HCT116 (cell line): Measurements from ENCODE around the gene TLN1. TPM values are rescaled to one million over a fixed set of nuclear protein-coding genes. Genes with fewer than 3 reads are reported as not detected.

ENCODE experiments used
- ATAC-seq: fragments of 200-7000 bp; cut with Tn5 transposase; 2 replicates; pipeline ENCODE4 v1.9.1; 2020; ENCODE audit warnings: mild to moderate bottlenecking, moderate library complexity
- BruUV-seq: library from RNA; stranded (reverse); fragments of 400-500 nt; replicated peaks from 2 replicates; lab custom pipeline; 2021; lab: Mats Ljungman, UMichigan
- CTCF ChIA-PET: fragments of 300-600 bp; sonication (Branson Sonifier 250); formaldehyde crosslinking; loops from one replicate; lab custom pipeline; 2021; ENCODE audit warnings: antibody characterized with exemption; lab: Charles Lee
- POLR2A ChIA-PET: fragments of 300-600, 350-600 bp; sonication (Branson Sonifier 250); formaldehyde crosslinking; loops from one replicate; lab custom pipeline; 2021; ENCODE audit warnings: antibody characterized with exemption; lab: Charles Lee
- RAD21 ChIA-PET, 2 experiments: fragments of 300-600 bp; sonication (Branson Sonifier 250); formaldehyde crosslinking; loops; one replicate each; lab custom pipeline; 2023; ENCODE audit warnings: low total read pairs in 2 of 2; ENCODE audit not compliant: uncharacterized antibody in 2 of 2, unreplicated experiment in 2 of 2, low non-redundant PET in 1 of 2; lab: Charles Lee
- DNase-seq: peaks from one replicate; pipeline ENCODE4 v3.0.0-alpha.2; 2010; ENCODE audit warnings: low read depth, low spot score
- H2AFZ ChIP-seq: fragments of 200-600 bp; shearing (Covaris generic), sonication (generic); 2 replicates; pipeline ENCODE4 v1.6.1; 2017; ENCODE audit warnings: low read depth, mixed run types, mixed read lengths, antibody characterized with exemption, low read length; ENCODE audit not compliant: poor library complexity, severe bottlenecking
- H3K27ac ChIP-seq: 2 replicates; pipeline ENCODE4 v1.5.1; 2012; ENCODE audit warnings: low read depth, low read length
- H3K27me3 ChIP-seq: fragments of 200-600 bp; sonication (generic); 2 replicates; pipeline ENCODE4 v1.6.1; 2016; ENCODE audit warnings: mixed run types, low read length, mixed read lengths; ENCODE audit not compliant: insufficient read depth
- H3K36me3 ChIP-seq, 2 experiments: fragments of 200-500 bp in 1 of 2; fragments of 200-600 bp in 1 of 2; sonication (Bioruptor generic) in 1 of 2; sonication (generic) in 1 of 2; 2 replicates each; pipeline versions ENCODE4 v1.5.1 to v1.6.1; 2014 to 2016; ENCODE audit warnings: low read length in 2 of 2, inconsistent platforms in 1 of 2, mixed read lengths in 1 of 2, mixed run types in 1 of 2; ENCODE audit not compliant: insufficient read depth in 2 of 2, control insufficient read depth in 1 of 2
- H3K4me1 ChIP-seq, 2 experiments: fragments of 200-600 bp in 1 of 2; sonication (generic) in 1 of 2; 2 replicates each; pipeline versions ENCODE4 v1.5.1 to v1.6.1; 2012 to 2017; ENCODE audit warnings: low read length in 2 of 2, inconsistent platforms in 1 of 2, mild to moderate bottlenecking in 1 of 2, mixed read lengths in 1 of 2, mixed run types in 1 of 2, moderate library complexity in 1 of 2; ENCODE audit not compliant: insufficient read depth in 2 of 2, control insufficient read depth in 1 of 2
- H3K4me2 ChIP-seq: fragments of 200-600 bp; sonication (generic); 2 replicates; pipeline ENCODE4 v1.6.1; 2017; ENCODE audit warnings: mixed run types, low read length, mixed read lengths
- H3K4me3 ChIP-seq, 2 experiments: fragments of 200-600 bp in 1 of 2; sonication (generic) in 1 of 2; replicated peaks in 1 of 2; 2 replicates each; pipeline ENCODE4 v1.5.1; 2011 to 2016; ENCODE audit warnings: low read length in 2 of 2, control low read depth in 1 of 2, low read depth in 1 of 2, mild to moderate bottlenecking in 1 of 2, mixed read lengths in 1 of 2, mixed run types in 1 of 2
- H3K79me2 ChIP-seq: fragments of 200-600 bp; sonication (generic); 2 replicates; pipeline ENCODE4 v1.6.1; 2017; ENCODE audit warnings: mild to moderate bottlenecking, mixed run types, low read length, moderate library complexity, mixed read lengths; ENCODE audit not compliant: insufficient read depth
- H3K9ac ChIP-seq: fragments of 200-600 bp; sonication (generic); 2 replicates; pipeline ENCODE4 v1.6.1; 2016; ENCODE audit warnings: low read length, mixed read lengths
- H3K9me2 ChIP-seq: fragments of 200-600 bp; sonication (generic), shearing (Covaris generic); 2 replicates; pipeline ENCODE4 v1.6.1; 2017; ENCODE audit warnings: mixed run types, mild to moderate bottlenecking, moderate library complexity; ENCODE audit not compliant: insufficient read depth
- H3K9me3 ChIP-seq, 2 experiments: fragments of 200-500 bp in 1 of 2; fragments of 200-600 bp in 1 of 2; sonication (Bioruptor generic) in 1 of 2; sonication (generic) in 1 of 2; 2 replicates each; pipeline ENCODE4 v1.6.1; 2014 to 2017; ENCODE audit warnings: low read length in 2 of 2, mixed read lengths in 2 of 2, inconsistent platforms in 1 of 2, low read depth in 1 of 2, mild to moderate bottlenecking in 1 of 2, mixed run types in 1 of 2, moderate library complexity in 1 of 2; ENCODE audit not compliant: control insufficient read depth in 1 of 2, insufficient read depth in 1 of 2
- H4K20me1 ChIP-seq: fragments of 200-600 bp; sonication (generic), shearing (Covaris generic); 2 replicates; pipeline ENCODE4 v1.6.1; 2017; ENCODE audit warnings: mixed run types, mild to moderate bottlenecking, moderate library complexity; ENCODE audit not compliant: insufficient read depth
- EGR1 ChIP-seq: IDR thresholded peaks from 2 replicates; pipeline ENCODE4 v1.6.1; 2012; ENCODE audit warnings: low read depth
- EZH2 ChIP-seq: fragments of 200-600 bp; sonication (generic); IDR thresholded peaks from 2 replicates; pipeline ENCODE4 v1.6.1; 2017; ENCODE audit warnings: antibody characterized with exemption, mixed run types
- EZH2phosphoT487 ChIP-seq: fragments of 200-600 bp; IDR thresholded peaks from 2 replicates; pipeline ENCODE4 v1.6.1; 2018; ENCODE audit warnings: antibody characterized with exemption, borderline replicate concordance
- FOSL1 ChIP-seq: IDR thresholded peaks from 2 replicates; pipeline ENCODE4 v1.6.1; 2012; ENCODE audit warnings: low read depth
- POLR2A ChIP-seq: IDR thresholded peaks from 2 replicates; pipeline ENCODE4 v1.7.0; 2011; ENCODE audit warnings: borderline replicate concordance; ENCODE audit not compliant: insufficient read depth, insufficient read length; ENCODE audit errors: extremely low read depth
- POLR2AphosphoS5 ChIP-seq: IDR thresholded peaks from 2 replicates; pipeline ENCODE4 v1.6.1; 2011; ENCODE audit warnings: mild to moderate bottlenecking, low read depth, low read length, moderate library complexity
- RAD21 ChIP-seq: IDR thresholded peaks from 2 replicates; pipeline ENCODE4 v1.6.1; 2012; ENCODE audit warnings: low read depth, mild to moderate bottlenecking
- SIN3A ChIP-seq: IDR thresholded peaks from 2 replicates; pipeline ENCODE4 v1.6.1; 2012; ENCODE audit warnings: low read depth
- SP1 ChIP-seq: IDR thresholded peaks from 2 replicates; pipeline ENCODE4 v1.6.1; 2012; ENCODE audit warnings: low read depth
- TCF7L2 ChIP-seq: IDR thresholded peaks from 2 replicates; pipeline ENCODE4 v1.7.0; 2011; ENCODE audit warnings: borderline replicate concordance, inconsistent platforms; ENCODE audit not compliant: insufficient read depth, insufficient read length; ENCODE audit errors: extremely low read depth
- YY1 ChIP-seq: IDR thresholded peaks from 2 replicates; pipeline ENCODE4 v1.6.1; 2011; ENCODE audit warnings: low read length, low read depth, moderate library complexity, mild to moderate bottlenecking; ENCODE audit not compliant: insufficient replicate concordance; ENCODE audit errors: extremely low read depth
- ZFX ChIP-seq: fragments of 450-650 bp; IDR thresholded peaks from 2 replicates; pipeline ENCODE4 v1.6.1; 2017
- ZNF274 ChIP-seq: fragments of 200-500 bp; sonication (Bioruptor generic); IDR thresholded peaks from 2 replicates; pipeline ENCODE4 v1.6.1; 2014; ENCODE audit warnings: mild to moderate bottlenecking, low read depth, low read length, inconsistent platforms
- intact Hi-C: fragments of 100-400 bp; cut with micrococcal nuclease; formaldehyde crosslinking; loops from 2 replicates; pipeline ENCODE4 v1.10.0; 2022
- total RNA-seq: library from RNA; stranded (reverse); gene quantifications from one replicate; pipeline ENCODE4 v1.2.1, GENCODE V29; 2021; ENCODE audit not compliant: unreplicated experiment
- TF ChIP-seq, protein P1 (sequence below), 3 experiments: fragments of 200-600 bp in 1 of 3; sonication (generic) in 1 of 3; IDR thresholded peaks in 2 of 3; conservative IDR thresholded peaks in 1 of 3; 2 replicates each; pipeline ENCODE4 v1.5.1; 2012 to 2017; ENCODE audit warnings: low read depth in 2 of 3, low read length in 2 of 3, antibody characterized with exemption in 1 of 3, borderline replicate concordance in 1 of 3, control low read depth in 1 of 3, mild to moderate bottlenecking in 1 of 3, mixed read lengths in 1 of 3, mixed run types in 1 of 3, moderate library complexity in 1 of 3; ENCODE audit not compliant: insufficient read depth in 1 of 3
- TF ChIP-seq, protein P2 (sequence below): IDR thresholded peaks from 2 replicates; pipeline ENCODE4 v1.6.1; 2011; ENCODE audit warnings: mild to moderate bottlenecking, low read length, moderate library complexity; ENCODE audit not compliant: insufficient replicate concordance; ENCODE audit errors: extremely low read depth
- TF ChIP-seq, protein P3 (sequence below): IDR thresholded peaks from 2 replicates; pipeline ENCODE4 v1.6.1; 2012
- TF ChIP-seq, protein P4 (sequence below): IDR thresholded peaks from 2 replicates; pipeline ENCODE4 v1.6.1; 2012; ENCODE audit warnings: low read depth

The TLN1 gene
- total RNA-seq, 1 experiment from 2014 or later, result 144 TPM

DNA sequence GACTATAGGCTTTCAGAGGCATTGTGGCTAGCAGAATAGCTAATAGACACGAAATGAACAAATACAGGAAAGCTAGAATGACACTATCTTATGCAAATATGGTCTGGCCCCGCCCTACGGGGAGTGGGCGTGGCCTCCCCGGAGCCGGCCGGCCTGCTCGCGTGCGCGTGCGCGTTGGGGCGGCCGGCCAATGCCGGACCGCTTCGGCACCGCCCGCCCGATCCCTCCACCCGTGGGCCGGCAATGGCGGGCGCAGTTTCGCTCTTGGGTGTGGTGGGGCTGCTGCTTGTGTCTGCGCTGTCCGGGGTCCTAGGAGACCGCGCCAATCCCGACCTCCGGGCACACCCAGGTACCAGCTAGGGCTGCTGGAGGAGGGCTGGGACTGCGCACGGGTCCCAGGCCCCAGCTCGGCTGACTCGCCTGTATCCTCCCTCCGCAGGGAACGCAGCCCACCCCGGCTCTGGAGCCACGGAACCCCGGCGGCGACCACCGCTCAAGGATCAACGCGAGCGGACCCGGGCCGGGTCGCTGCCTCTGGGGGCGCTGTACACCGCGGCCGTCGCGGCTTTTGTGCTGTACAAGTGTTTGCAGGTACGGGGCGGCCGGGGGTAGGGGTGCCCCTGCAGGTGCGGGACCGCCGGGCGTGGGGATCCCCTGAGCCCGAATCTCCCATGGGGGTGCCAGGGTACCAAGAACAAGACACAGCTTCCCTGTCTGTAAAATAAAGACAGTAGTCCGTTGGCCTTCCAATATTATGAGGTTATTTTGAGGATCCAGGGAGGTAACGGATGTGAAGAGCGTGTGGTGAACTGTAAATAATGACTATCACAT is 73.6 kb downstream of the TLN1 start, which contains the start of gene CCDC107:
TSS of gene CCDC107 (plus strand) at position 156 of the 831 bp plus-strand sequence. CDS start at position 244, 88 bp downstream.
- TSS peak; percentile 64 for BruUV-seq
- Histone ChIP-seq H3K27me3 (no peaks in the 10 kb centered on the region), H3K27ac (peak within 1 kb of the TSS; percentile 85), H3K36me3 (peaks cover 6 to 21% of the 10 kb centered on the region in 2 experiments; a peak in 3 of 4 replicates), H3K4me3 (peak within 1 kb of the TSS; percentile 68 to 75), H3K9me3 (no peaks in the 10 kb centered on the region), H3K9me2 (no peaks in the 10 kb centered on the region), H3K79me2 (peaks cover 12% of the 10 kb centered on the region; the same call in 1 of the 2 replicates), H3K4me1 (peaks cover 10 to 41% of the 10 kb centered on the region in 2 experiments; a peak in 3 of 4 replicates), H2AFZ (peak within 1 kb of the TSS; percentile 70), H3K9ac (peak within 1 kb of the TSS; percentile 90), H3K4me2 (peak within 1 kb of the TSS; percentile 79), H4K20me1 (no peaks in the 10 kb centered on the region)
- POLR2A ChIA-PET, result interaction anchor here (0.8 to 2.9 kb wide), 7 partner anchors 10 to 98 kb away, joined by 3 to 11 read pairs (median 4); partner anchors contain the start of genes CREB3 and TLN1
- DNase-seq, result no peak
- ATAC-seq, result peak; percentile 69
- RAD21 ChIA-PET, result interaction anchor here (0.8 kb wide), 2 partner anchors 30 to 38 kb away, joined by 3 read pairs; no protein-coding TSS in a partner anchor
- CTCF ChIA-PET, result interaction anchor here (0.9 to 2.6 kb wide), 9 partner anchors 11 to 105 kb away, joined by 3 to 12 read pairs (median 3); partner anchors contain the start of genes CREB3, TESK1, TLN1 and TPM2
- intact Hi-C loops, result loop anchor here (10.0 kb wide), 1 partner anchor 544 kb away; the partner anchor contains the start of gene ATOSB
- TF ChIP-seq ZNF274, result no peak
- TF ChIP-seq SP1, result no peak
- TF ChIP-seq EZH2, result no peak
- TF ChIP-seq ZFX, result peak; percentile 43; the same call in 1 of the 2 replicates
- TF ChIP-seq, protein P1, sequence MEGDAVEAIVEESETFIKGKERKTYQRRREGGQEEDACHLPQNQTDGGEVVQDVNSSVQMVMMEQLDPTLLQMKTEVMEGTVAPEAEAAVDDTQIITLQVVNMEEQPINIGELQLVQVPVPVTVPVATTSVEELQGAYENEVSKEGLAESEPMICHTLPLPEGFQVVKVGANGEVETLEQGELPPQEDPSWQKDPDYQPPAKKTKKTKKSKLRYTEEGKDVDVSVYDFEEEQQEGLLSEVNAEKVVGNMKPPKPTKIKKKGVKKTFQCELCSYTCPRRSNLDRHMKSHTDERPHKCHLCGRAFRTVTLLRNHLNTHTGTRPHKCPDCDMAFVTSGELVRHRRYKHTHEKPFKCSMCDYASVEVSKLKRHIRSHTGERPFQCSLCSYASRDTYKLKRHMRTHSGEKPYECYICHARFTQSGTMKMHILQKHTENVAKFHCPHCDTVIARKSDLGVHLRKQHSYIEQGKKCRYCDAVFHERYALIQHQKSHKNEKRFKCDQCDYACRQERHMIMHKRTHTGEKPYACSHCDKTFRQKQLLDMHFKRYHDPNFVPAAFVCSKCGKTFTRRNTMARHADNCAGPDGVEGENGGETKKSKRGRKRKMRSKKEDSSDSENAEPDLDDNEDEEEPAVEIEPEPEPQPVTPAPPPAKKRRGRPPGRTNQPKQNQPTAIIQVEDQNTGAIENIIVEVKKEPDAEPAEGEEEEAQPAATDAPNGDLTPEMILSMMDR (IDR thresholded peaks at IDR 0.05 in 2 of 3, conservative IDR thresholded peaks at IDR 0.05 in 1 of 3; ENCODE audit: borderline replicate concordance in 1 of 3, insufficient read depth in 1 of 3, low read depth in 2 of 3, low read length in 2 of 3), result peak in 2 of 3 experiments; percentile 44 to 64; a peak in 3 of 6 replicates
- TF ChIP-seq, protein P2, sequence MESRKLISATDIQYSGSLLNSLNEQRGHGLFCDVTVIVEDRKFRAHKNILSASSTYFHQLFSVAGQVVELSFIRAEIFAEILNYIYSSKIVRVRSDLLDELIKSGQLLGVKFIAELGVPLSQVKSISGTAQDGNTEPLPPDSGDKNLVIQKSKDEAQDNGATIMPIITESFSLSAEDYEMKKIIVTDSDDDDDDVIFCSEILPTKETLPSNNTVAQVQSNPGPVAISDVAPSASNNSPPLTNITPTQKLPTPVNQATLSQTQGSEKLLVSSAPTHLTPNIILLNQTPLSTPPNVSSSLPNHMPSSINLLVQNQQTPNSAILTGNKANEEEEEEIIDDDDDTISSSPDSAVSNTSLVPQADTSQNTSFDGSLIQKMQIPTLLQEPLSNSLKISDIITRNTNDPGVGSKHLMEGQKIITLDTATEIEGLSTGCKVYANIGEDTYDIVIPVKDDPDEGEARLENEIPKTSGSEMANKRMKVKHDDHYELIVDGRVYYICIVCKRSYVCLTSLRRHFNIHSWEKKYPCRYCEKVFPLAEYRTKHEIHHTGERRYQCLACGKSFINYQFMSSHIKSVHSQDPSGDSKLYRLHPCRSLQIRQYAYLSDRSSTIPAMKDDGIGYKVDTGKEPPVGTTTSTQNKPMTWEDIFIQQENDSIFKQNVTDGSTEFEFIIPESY, result no peak
- peak; percentile 74 for TF ChIP-seq POLR2A
- TF ChIP-seq EGR1, result no peak
- no peak for TF ChIP-seq SIN3A
- TF ChIP-seq EZH2phosphoT487, result no peak
- TF ChIP-seq, protein P3, sequence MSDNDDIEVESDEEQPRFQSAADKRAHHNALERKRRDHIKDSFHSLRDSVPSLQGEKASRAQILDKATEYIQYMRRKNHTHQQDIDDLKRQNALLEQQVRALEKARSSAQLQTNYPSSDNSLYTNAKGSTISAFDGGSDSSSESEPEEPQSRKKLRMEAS, result no peak
- TF ChIP-seq FOSL1, result no peak
- no peak for TF ChIP-seq TCF7L2
- no peak for TF ChIP-seq RAD21
- TF ChIP-seq POLR2AphosphoS5, result peak; percentile 77
- TF ChIP-seq, protein P4, sequence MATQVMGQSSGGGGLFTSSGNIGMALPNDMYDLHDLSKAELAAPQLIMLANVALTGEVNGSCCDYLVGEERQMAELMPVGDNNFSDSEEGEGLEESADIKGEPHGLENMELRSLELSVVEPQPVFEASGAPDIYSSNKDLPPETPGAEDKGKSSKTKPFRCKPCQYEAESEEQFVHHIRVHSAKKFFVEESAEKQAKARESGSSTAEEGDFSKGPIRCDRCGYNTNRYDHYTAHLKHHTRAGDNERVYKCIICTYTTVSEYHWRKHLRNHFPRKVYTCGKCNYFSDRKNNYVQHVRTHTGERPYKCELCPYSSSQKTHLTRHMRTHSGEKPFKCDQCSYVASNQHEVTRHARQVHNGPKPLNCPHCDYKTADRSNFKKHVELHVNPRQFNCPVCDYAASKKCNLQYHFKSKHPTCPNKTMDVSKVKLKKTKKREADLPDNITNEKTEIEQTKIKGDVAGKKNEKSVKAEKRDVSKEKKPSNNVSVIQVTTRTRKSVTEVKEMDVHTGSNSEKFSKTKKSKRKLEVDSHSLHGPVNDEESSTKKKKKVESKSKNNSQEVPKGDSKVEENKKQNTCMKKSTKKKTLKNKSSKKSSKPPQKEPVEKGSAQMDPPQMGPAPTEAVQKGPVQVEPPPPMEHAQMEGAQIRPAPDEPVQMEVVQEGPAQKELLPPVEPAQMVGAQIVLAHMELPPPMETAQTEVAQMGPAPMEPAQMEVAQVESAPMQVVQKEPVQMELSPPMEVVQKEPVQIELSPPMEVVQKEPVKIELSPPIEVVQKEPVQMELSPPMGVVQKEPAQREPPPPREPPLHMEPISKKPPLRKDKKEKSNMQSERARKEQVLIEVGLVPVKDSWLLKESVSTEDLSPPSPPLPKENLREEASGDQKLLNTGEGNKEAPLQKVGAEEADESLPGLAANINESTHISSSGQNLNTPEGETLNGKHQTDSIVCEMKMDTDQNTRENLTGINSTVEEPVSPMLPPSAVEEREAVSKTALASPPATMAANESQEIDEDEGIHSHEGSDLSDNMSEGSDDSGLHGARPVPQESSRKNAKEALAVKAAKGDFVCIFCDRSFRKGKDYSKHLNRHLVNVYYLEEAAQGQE, result no peak
- peak; percentile 87 for TF ChIP-seq YY1
